GM12891 (cell line): ENCODE results near the gene WHRN.

Experiments used
- POLR2A ChIP-seq: IDR thresholded peaks from 2 replicates; pipeline ENCODE4 v1.6.1; 2011; ENCODE audit warnings: low read depth, low read length, control low read depth
- POLR2AphosphoS5 ChIP-seq: IDR thresholded peaks from 2 replicates; pipeline ENCODE4 v1.6.1; 2011; ENCODE audit warnings: low read depth, low read length, control low read depth
- TAF1 ChIP-seq: IDR thresholded peaks from 2 replicates; pipeline ENCODE4 v1.6.1; 2011; ENCODE audit warnings: low read depth, low read length, control low read depth

GRCh38 chr9:114357360-114357759 lies 147.9 kb downstream of the WHRN start:
- TF ChIP-seq POLR2A = no peak
- no peak for TF ChIP-seq POLR2AphosphoS5
- TF ChIP-seq TAF1 = no peak
